Aortic smooth muscle cell (primary cell): ENCODE results near the gene TMEM143. TPM values are rescaled to one million over a fixed set of nuclear protein-coding genes. Genes with fewer than 3 reads are reported as not detected.

ENCODE experiments used
- total RNA-seq: library from RNA; depleted of rRNA; stranded (reverse); fragments of >200 nt; gene quantifications from 2 replicates; pipeline ENCODE4 v1.2.3, GENCODE V29; 2014

Gene TMEM143
- 3.4 and 4.2 TPM in 2 replicates for total RNA-seq

DNA sequence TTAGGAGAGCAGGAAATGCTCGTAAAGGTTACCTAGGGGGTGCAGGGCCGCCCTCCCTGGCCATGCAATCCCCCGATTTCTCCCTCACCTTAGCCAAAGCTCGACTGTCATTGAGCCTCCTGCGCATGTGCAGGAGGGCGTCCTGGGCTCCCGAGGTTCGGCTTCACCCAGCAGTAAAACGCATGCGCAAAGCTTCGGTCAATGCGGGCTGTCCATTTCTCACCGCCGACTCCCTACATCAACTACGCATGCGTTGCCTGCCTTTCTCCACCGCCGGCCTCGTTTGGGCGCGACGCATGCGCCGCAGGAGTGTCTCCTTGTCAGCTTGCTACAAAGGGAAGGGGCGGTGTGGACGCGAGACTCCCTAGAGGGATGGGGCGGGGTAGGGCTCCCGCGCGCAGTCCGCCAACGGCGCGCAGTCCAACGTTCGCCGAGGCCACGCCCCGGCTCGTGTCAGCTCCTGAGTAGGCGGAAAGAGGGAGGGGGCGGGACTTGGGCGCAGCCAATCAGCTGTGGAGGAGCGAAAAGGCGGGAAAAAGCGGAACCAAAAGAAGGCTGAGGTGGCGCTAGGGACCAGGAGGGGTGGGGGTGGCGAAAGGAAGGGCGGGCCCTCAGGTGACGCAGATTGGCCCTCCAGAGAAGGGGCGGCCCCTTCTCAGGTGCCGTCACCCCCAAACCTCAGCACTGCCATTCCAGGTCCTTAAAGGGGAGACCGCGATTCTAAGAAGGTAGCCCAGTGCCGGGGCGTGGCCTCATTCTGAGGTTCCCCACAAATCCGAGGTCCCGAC, at the start of gene TMEM143, which contains the start of gene SYNGR4:
TMEM143 (minus strand) TSS at position 131 of the 788 bp plus-strand sequence; CDS start at position 111, 20 bp downstream.
SYNGR4 (plus strand) TSS at position 558 of the 788 bp plus-strand sequence. CDS start 1,476 bp downstream, outside the sequence.

DNA sequence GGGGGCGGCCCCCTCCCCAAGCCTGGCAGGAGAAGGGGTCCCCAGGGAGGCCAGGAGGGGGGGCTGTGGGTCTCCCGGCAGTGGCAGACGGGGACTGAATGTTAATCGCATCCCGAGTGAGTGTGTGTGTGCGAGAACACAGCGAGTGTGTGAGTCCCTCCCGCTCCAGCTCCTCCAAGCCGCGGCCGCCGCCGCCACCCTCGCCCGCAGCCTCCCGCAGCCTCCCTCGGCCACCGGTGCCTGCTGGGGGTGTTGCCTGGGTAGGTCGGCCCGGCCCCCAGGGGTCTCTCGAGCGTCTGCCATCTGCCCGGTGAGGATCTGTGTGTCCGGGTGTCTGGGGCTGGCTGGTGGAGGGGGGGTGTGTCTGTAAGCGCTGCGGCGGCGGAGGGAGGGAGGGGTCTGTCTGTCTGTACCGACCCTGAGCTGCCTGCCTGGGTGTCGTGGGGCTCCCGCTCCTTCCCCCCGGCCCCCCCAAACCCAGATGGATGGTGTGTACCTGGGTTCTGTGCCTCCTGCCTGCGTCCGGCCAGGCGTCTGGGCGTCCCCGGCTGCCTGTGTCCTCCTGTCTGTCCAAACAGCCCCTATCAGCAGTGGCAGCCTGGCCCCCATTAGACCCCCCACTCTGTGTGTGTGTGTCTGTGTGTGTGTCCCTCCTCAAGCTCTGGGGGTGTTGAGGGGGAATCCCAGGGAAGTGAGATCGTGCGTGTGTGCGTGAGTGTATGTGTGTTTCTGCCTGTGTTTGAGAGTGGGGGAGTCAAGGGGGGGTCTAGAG, 30.0 kb upstream of the TMEM143 start, which contains the start of gene GRIN2D:
GRIN2D (plus strand) TSS at position 110 of the 772 bp plus-strand sequence. CDS start 4,725 bp downstream, outside the sequence.

GRCh38 chr19:48391100-48392005, 27.6 kb upstream of the TMEM143 start, which contains the start of gene KDELR1:
KDELR1 (minus strand) TSS chr19:48391551; CDS start chr19:48391358, 193 bp downstream.

GRCh38 chr19:48325265-48325910, 38.4 kb downstream of the TMEM143 start, which contains the start of gene EMP3:
EMP3 (plus strand) TSS chr19:48325552; CDS start chr19:48326845, 1,293 bp downstream.

Other genes starting within 250 kb of the TMEM143 start
- 27.2 and 52.7 TPM in 2 replicates for gene LIG1, start 193.6 kb downstream of the TMEM143 start, total RNA-seq
- 1.4 and 2.1 TPM in 2 replicates for gene ZSWIM9, start 193.3 kb downstream of the TMEM143 start, total RNA-seq
- 16.5 and 20.0 TPM in 2 replicates for gene CARD8, start 108.0 kb downstream of the TMEM143 start, total RNA-seq
- gene ZNF114, start 93.9 kb downstream of the TMEM143 start, total RNA-seq, result 0.13 and 0.37 TPM in 2 replicates
- gene EMP3, start 38.4 kb downstream of the TMEM143 start, total RNA-seq, result 427 and 575 TPM in 2 replicates
- not detected in 2 replicates for gene SYNGR4, start 427 bp upstream of the TMEM143 start, total RNA-seq
- gene KDELR1, start 27.6 kb upstream of the TMEM143 start, total RNA-seq, result 46.0 and 66.4 TPM in 2 replicates
- under 0.01 and 0.12 TPM in 2 replicates for gene GRIN2D, start 29.7 kb upstream of the TMEM143 start, total RNA-seq
- 17.2 and 19.7 TPM in 2 replicates for gene GRWD1, start 82.0 kb upstream of the TMEM143 start, total RNA-seq
- gene KCNJ14, start 91.6 kb upstream of the TMEM143 start, total RNA-seq, result 0.25 and 0.26 TPM in 2 replicates
- gene CYTH2, start 105.4 kb upstream of the TMEM143 start, total RNA-seq, result 33.4 and 42.8 TPM in 2 replicates
- under 0.01 TPM in 1 of 2 replicates, not detected in the other for gene LMTK3, start 147.9 kb upstream of the TMEM143 start, total RNA-seq
- gene SULT2B1, start 188.2 kb upstream of the TMEM143 start, total RNA-seq, result not detected in 2 replicates
- not detected in 2 replicates for gene SPACA4, start 242.8 kb upstream of the TMEM143 start, total RNA-seq